Adrenal gland (tissue), 12 donors: ENCODE measurements around the gene FMNL2. TPM values are rescaled to one million over a fixed set of nuclear protein-coding genes. Genes with fewer than 3 reads are reported as not detected.

Experiments used
- DNase-seq, 7 donors: peaks; one replicate each; pipeline ENCODE4 v3.0.0-alpha.2; 2019 to 2020
- H3K27ac ChIP-seq, 5 donors: fragments of 200-600 bp; sonication (generic) in 4 of 5; 1 replicate in 3 of 5; 2 replicates in 2 of 5; pipeline versions ENCODE4 v1.5.1 to v1.8.0; 2016 to 2020; ENCODE audit warnings: mild to moderate bottlenecking in 1 of 5
- H3K27me3 ChIP-seq: fragments of 200-600 bp; 2 replicates; pipeline ENCODE4 v1.8.0; 2021
- H3K36me3 ChIP-seq, 2 donors: fragments of 200-600 bp; replicated peaks in 1 of 2; 1 replicate in 1 of 2; 2 replicates in 1 of 2; pipeline versions ENCODE4 v1.5.1 to v1.8.0; 2018 to 2022
- H3K4me1 ChIP-seq, 2 donors: fragments of 200-600 bp; replicated peaks in 1 of 2; 1 replicate in 1 of 2; 2 replicates in 1 of 2; pipeline versions ENCODE4 v1.5.1 to v1.8.0; 2018 to 2021
- H3K4me3 ChIP-seq, 4 donors: fragments of 200-600 bp; sonication (generic) in 3 of 4; one replicate each; pipeline ENCODE4 v1.5.1; 2016 to 2018
- H3K9me3 ChIP-seq, 3 donors: fragments of 200-600 bp; sonication (generic) in 1 of 3; replicated peaks in 1 of 3; 1 replicate in 2 of 3; 2 replicates in 1 of 3; pipeline versions ENCODE4 v1.5.1 to v1.8.0; 2016 to 2021
- CTCF ChIP-seq, 6 experiments: fragments of 450-650 bp in 4 of 6; fragments of 200-600 bp in 2 of 6; sonication (generic) in 1 of 6; IDR thresholded peaks; 1 replicate in 5 of 6; 2 replicates in 1 of 6; pipeline versions ENCODE4 v1.5.1 to v1.8.0; 2016 to 2021; ENCODE audit warnings: antibody characterized with exemption in 6 of 6, mild to moderate bottlenecking in 2 of 6, moderate library complexity in 1 of 6
- POLR2A ChIP-seq, 2 donors: fragments of 450-650 bp; IDR thresholded peaks; one replicate each; pipeline ENCODE4 v1.6.1; 2017; ENCODE audit warnings: antibody characterized with exemption in 2 of 2, mild to moderate bottlenecking in 2 of 2, moderate library complexity in 1 of 2
- WGBS, 4 donors: extraction: QIAGEN DNeasy Blood & Tissue Kit in 2 of 4; methylation state at CpG; one replicate each; pipeline versions ENCODE4 v1.1.5 to v1.1.7; 2013 to 2017; 5-methylcytosine and 5-hydroxymethylcytosine counted together
- intact Hi-C, 2 donors: fragments of 100-400 bp; cut with DNase I; formaldehyde crosslinking; loops; one replicate each; pipeline versions ENCODE4 v1.14.1 to v1.15.0; 2022 to 2023
- polyA plus RNA-seq, 3 donors: library from polyadenylated mRNA; stranded (reverse); fragments of 200-250 nt in 2 of 3; fragments of 350-450 nt in 1 of 3; fragmentation: Illumina TruSeq in 1 of 3; extraction: RNeasy Lipid Tissue Mini Kit (QIAGEN cat#74804) in 1 of 3; gene quantifications; one replicate each; pipeline ENCODE4 v1.2.3, GENCODE V29; 2013 to 2014
- total RNA-seq, 9 donors: library from RNA; depleted of rRNA in 4 of 9; stranded (reverse); fragments of >200 nt in 4 of 9; fragments of 120-200 nt in 1 of 9; fragmentation: NEBNext Ultra II Directional in 1 of 9; extraction: Animal tissue kit (Norgen Biotek cat#: 25700) in 1 of 9; gene quantifications; one replicate each; pipeline versions ENCODE4 v1.1.0 to v1.2.4, GENCODE V29; 2013 to 2023
- donor health status: healthy with polysubstance abuse.
- donor health status: Bipolar disorder and iron deficiency.
- donor health status: DM: yes; HTN: yes; CAD: no.
- donor health status: DM: no; HTN: no; CAD: no.
- donor health status: DM: no; HTN: no; CAD: no.
- donor health status: DM: yes; HTN: yes; CAD: no.

The FMNL2 gene
- total and polyA plus RNA-seq, 12 donors = 23.5 to 54.2 (median 36.7) TPM

- no peaks in the 10 kb centered on the region for H3K27me3 ChIP-seq
- no peaks in the 10 kb centered on the region for H3K9me3 ChIP-seq
- intact Hi-C loops = no loop called here
- H3K36me3 ChIP-seq = no peaks in the 10 kb centered on the region
- H3K4me1 ChIP-seq = peaks cover 39 to 63% of the 10 kb centered on the region in 2 donors
- TF ChIP-seq POLR2A (IDR thresholded peaks at IDR 0.05) = no peak
- TF ChIP-seq CTCF (IDR thresholded peaks at IDR 0.05) = no peak
- 95 to 99% (median 95%) methylated on average over 3 of the region's 3 CpGs for WGBS, 4 donors
- no peak overlapping the region for H3K4me3 ChIP-seq
- H3K27ac ChIP-seq = no peak overlapping the region
- DNase-seq = no peak
These were observed 161.4 kb downstream of the FMNL2 start for GRCh38 chr2:152496371-152496770.

- H3K4me3 ChIP-seq = no peak overlapping the region
- H3K9me3 ChIP-seq = no peaks in the 10 kb centered on the region
- intact Hi-C loops = no loop called here
- H3K4me1 ChIP-seq = peaks cover 42 to 61% of the 10 kb centered on the region in 2 donors
- TF ChIP-seq CTCF (IDR thresholded peaks at IDR 0.05) (no peak), POLR2A (IDR thresholded peaks at IDR 0.05) (no peak)
- DNase-seq = peak; percentile 39 to 86 (median 72)
- H3K27ac ChIP-seq = peak overlapping the region in 4 of 5 donors; percentile 1 to 77 (median 39)
- H3K36me3 ChIP-seq = no peaks in the 10 kb centered on the region
- 18 to 30% (median 25%) methylated on average over 3 of the region's 3 CpGs for WGBS, 4 donors
- H3K27me3 ChIP-seq = no peaks in the 10 kb centered on the region
These were observed 162.6 kb downstream of the FMNL2 start for GRCh38 chr2:152497481-152498052.

GRCh38 chr2:152499331-152499816 is 164.4 kb downstream of the FMNL2 start:
- intact Hi-C loops = no loop called here
- H3K27ac ChIP-seq = peak overlapping the region; percentile 57 to 86 (median 72)

More at GRCh38 chr2:152499331-152499816, 164.4 kb downstream of the FMNL2 start:
- DNase-seq = peak in 1 of 7 donors; percentile 26
- H3K4me3 ChIP-seq = no peak overlapping the region
- TF ChIP-seq POLR2A (IDR thresholded peaks at IDR 0.05) (peak in 1 of 2 donors; percentile 16), CTCF (IDR thresholded peaks at IDR 0.05) (no peak)
- no peaks in the 10 kb centered on the region for H3K9me3 ChIP-seq
- WGBS, 4 donors = 28 to 42% (median 31%) methylated on average over 3 of the region's 3 CpGs
- H3K36me3 ChIP-seq = no peaks in the 10 kb centered on the region
- H3K27me3 ChIP-seq = no peaks in the 10 kb centered on the region
- peaks cover 42 to 49% of the 10 kb centered on the region in 2 donors for H3K4me1 ChIP-seq
